HCT116 (cell line): ENCODE results near the gene TCF12. TPM values are rescaled to one million over a fixed set of nuclear protein-coding genes. Genes with fewer than 3 reads are reported as not detected.

Source experiments
- ATAC-seq: fragments of 200-7000 bp; cut with Tn5 transposase; 2 replicates; pipeline ENCODE4 v1.9.1; 2020; ENCODE audit warnings: mild to moderate bottlenecking, moderate library complexity
- BruUV-seq: library from RNA; stranded (reverse); fragments of 400-500 nt; replicated peaks from 2 replicates; lab custom pipeline; 2021; lab: Mats Ljungman, UMichigan
- CTCF ChIA-PET: fragments of 300-600 bp; sonication (Branson Sonifier 250); formaldehyde crosslinking; loops from one replicate; lab custom pipeline; 2021; ENCODE audit warnings: antibody characterized with exemption; lab: Charles Lee
- POLR2A ChIA-PET: fragments of 300-600, 350-600 bp; sonication (Branson Sonifier 250); formaldehyde crosslinking; loops from one replicate; lab custom pipeline; 2021; ENCODE audit warnings: antibody characterized with exemption; lab: Charles Lee
- RAD21 ChIA-PET, 2 experiments: fragments of 300-600 bp; sonication (Branson Sonifier 250); formaldehyde crosslinking; loops; one replicate each; lab custom pipeline; 2023; ENCODE audit warnings: low total read pairs in 2 of 2; ENCODE audit not compliant: uncharacterized antibody in 2 of 2, unreplicated experiment in 2 of 2, low non-redundant PET in 1 of 2; lab: Charles Lee
- DNase-seq: peaks from one replicate; pipeline ENCODE4 v3.0.0-alpha.2; 2010; ENCODE audit warnings: low read depth, low spot score
- H2AFZ ChIP-seq: fragments of 200-600 bp; shearing (Covaris generic), sonication (generic); 2 replicates; pipeline ENCODE4 v1.6.1; 2017; ENCODE audit warnings: low read depth, mixed run types, mixed read lengths, antibody characterized with exemption, low read length; ENCODE audit not compliant: poor library complexity, severe bottlenecking
- H3K27ac ChIP-seq: 2 replicates; pipeline ENCODE4 v1.5.1; 2012; ENCODE audit warnings: low read depth, low read length
- H3K27me3 ChIP-seq: fragments of 200-600 bp; sonication (generic); 2 replicates; pipeline ENCODE4 v1.6.1; 2016; ENCODE audit warnings: mixed run types, low read length, mixed read lengths; ENCODE audit not compliant: insufficient read depth
- H3K36me3 ChIP-seq, 2 experiments: fragments of 200-500 bp in 1 of 2; fragments of 200-600 bp in 1 of 2; sonication (Bioruptor generic) in 1 of 2; sonication (generic) in 1 of 2; 2 replicates each; pipeline versions ENCODE4 v1.5.1 to v1.6.1; 2014 to 2016; ENCODE audit warnings: low read length in 2 of 2, inconsistent platforms in 1 of 2, mixed read lengths in 1 of 2, mixed run types in 1 of 2; ENCODE audit not compliant: insufficient read depth in 2 of 2, control insufficient read depth in 1 of 2
- H3K4me1 ChIP-seq, 2 experiments: fragments of 200-600 bp in 1 of 2; sonication (generic) in 1 of 2; 2 replicates each; pipeline versions ENCODE4 v1.5.1 to v1.6.1; 2012 to 2017; ENCODE audit warnings: low read length in 2 of 2, inconsistent platforms in 1 of 2, mild to moderate bottlenecking in 1 of 2, mixed read lengths in 1 of 2, mixed run types in 1 of 2, moderate library complexity in 1 of 2; ENCODE audit not compliant: insufficient read depth in 2 of 2, control insufficient read depth in 1 of 2
- H3K4me2 ChIP-seq: fragments of 200-600 bp; sonication (generic); 2 replicates; pipeline ENCODE4 v1.6.1; 2017; ENCODE audit warnings: mixed run types, low read length, mixed read lengths
- H3K4me3 ChIP-seq, 2 experiments: fragments of 200-600 bp in 1 of 2; sonication (generic) in 1 of 2; replicated peaks in 1 of 2; 2 replicates each; pipeline ENCODE4 v1.5.1; 2011 to 2016; ENCODE audit warnings: low read length in 2 of 2, control low read depth in 1 of 2, low read depth in 1 of 2, mild to moderate bottlenecking in 1 of 2, mixed read lengths in 1 of 2, mixed run types in 1 of 2
- H3K79me2 ChIP-seq: fragments of 200-600 bp; sonication (generic); 2 replicates; pipeline ENCODE4 v1.6.1; 2017; ENCODE audit warnings: mild to moderate bottlenecking, mixed run types, low read length, moderate library complexity, mixed read lengths; ENCODE audit not compliant: insufficient read depth
- H3K9ac ChIP-seq: fragments of 200-600 bp; sonication (generic); 2 replicates; pipeline ENCODE4 v1.6.1; 2016; ENCODE audit warnings: low read length, mixed read lengths
- H3K9me2 ChIP-seq: fragments of 200-600 bp; sonication (generic), shearing (Covaris generic); 2 replicates; pipeline ENCODE4 v1.6.1; 2017; ENCODE audit warnings: mixed run types, mild to moderate bottlenecking, moderate library complexity; ENCODE audit not compliant: insufficient read depth
- H3K9me3 ChIP-seq, 2 experiments: fragments of 200-500 bp in 1 of 2; fragments of 200-600 bp in 1 of 2; sonication (Bioruptor generic) in 1 of 2; sonication (generic) in 1 of 2; 2 replicates each; pipeline ENCODE4 v1.6.1; 2014 to 2017; ENCODE audit warnings: low read length in 2 of 2, mixed read lengths in 2 of 2, inconsistent platforms in 1 of 2, low read depth in 1 of 2, mild to moderate bottlenecking in 1 of 2, mixed run types in 1 of 2, moderate library complexity in 1 of 2; ENCODE audit not compliant: control insufficient read depth in 1 of 2, insufficient read depth in 1 of 2
- H4K20me1 ChIP-seq: fragments of 200-600 bp; sonication (generic), shearing (Covaris generic); 2 replicates; pipeline ENCODE4 v1.6.1; 2017; ENCODE audit warnings: mixed run types, mild to moderate bottlenecking, moderate library complexity; ENCODE audit not compliant: insufficient read depth
- CBX3 ChIP-seq: IDR thresholded peaks from 2 replicates; pipeline ENCODE4 v1.6.1; 2012; ENCODE audit warnings: low read depth
- CTCF ChIP-seq, 3 experiments: fragments of 200-600 bp in 1 of 3; sonication (generic) in 1 of 3; IDR thresholded peaks in 2 of 3; conservative IDR thresholded peaks in 1 of 3; 2 replicates each; pipeline ENCODE4 v1.5.1; 2012 to 2017; ENCODE audit warnings: low read depth in 2 of 3, low read length in 2 of 3, antibody characterized with exemption in 1 of 3, borderline replicate concordance in 1 of 3, control low read depth in 1 of 3, mild to moderate bottlenecking in 1 of 3, mixed read lengths in 1 of 3, mixed run types in 1 of 3, moderate library complexity in 1 of 3; ENCODE audit not compliant: insufficient read depth in 1 of 3
- EZH2 ChIP-seq: fragments of 200-600 bp; sonication (generic); IDR thresholded peaks from 2 replicates; pipeline ENCODE4 v1.6.1; 2017; ENCODE audit warnings: antibody characterized with exemption, mixed run types
- FOSL1 ChIP-seq: IDR thresholded peaks from 2 replicates; pipeline ENCODE4 v1.6.1; 2012; ENCODE audit warnings: low read depth
- POLR2A ChIP-seq: IDR thresholded peaks from 2 replicates; pipeline ENCODE4 v1.7.0; 2011; ENCODE audit warnings: borderline replicate concordance; ENCODE audit not compliant: insufficient read depth, insufficient read length; ENCODE audit errors: extremely low read depth
- POLR2AphosphoS5 ChIP-seq: IDR thresholded peaks from 2 replicates; pipeline ENCODE4 v1.6.1; 2011; ENCODE audit warnings: mild to moderate bottlenecking, low read depth, low read length, moderate library complexity
- RAD21 ChIP-seq: IDR thresholded peaks from 2 replicates; pipeline ENCODE4 v1.6.1; 2012; ENCODE audit warnings: low read depth, mild to moderate bottlenecking
- SRF ChIP-seq: IDR thresholded peaks from 2 replicates; pipeline ENCODE4 v1.6.1; 2012; ENCODE audit warnings: low read depth
- TCF7L2 ChIP-seq: IDR thresholded peaks from 2 replicates; pipeline ENCODE4 v1.7.0; 2011; ENCODE audit warnings: borderline replicate concordance, inconsistent platforms; ENCODE audit not compliant: insufficient read depth, insufficient read length; ENCODE audit errors: extremely low read depth
- YY1 ChIP-seq: IDR thresholded peaks from 2 replicates; pipeline ENCODE4 v1.6.1; 2011; ENCODE audit warnings: low read length, low read depth, moderate library complexity, mild to moderate bottlenecking; ENCODE audit not compliant: insufficient replicate concordance; ENCODE audit errors: extremely low read depth
- intact Hi-C: fragments of 100-400 bp; cut with micrococcal nuclease; formaldehyde crosslinking; loops from 2 replicates; pipeline ENCODE4 v1.10.0; 2022
- total RNA-seq: library from RNA; stranded (reverse); gene quantifications from one replicate; pipeline ENCODE4 v1.2.1, GENCODE V29; 2021; ENCODE audit not compliant: unreplicated experiment
- TF ChIP-seq, protein P1 (sequence below): IDR thresholded peaks from 2 replicates; pipeline ENCODE4 v1.6.1; 2011; ENCODE audit warnings: mild to moderate bottlenecking, low read length, moderate library complexity; ENCODE audit not compliant: insufficient replicate concordance; ENCODE audit errors: extremely low read depth
- TF ChIP-seq, protein P2 (sequence below): IDR thresholded peaks from 2 replicates; pipeline ENCODE4 v1.6.1; 2012

Gene TCF12
- total RNA-seq, 1 experiment from 2014 or later, result 71.6 TPM

GRCh38 chr15:57111002-57111401, 192.6 kb downstream of the TCF12 start:
- H4K20me1 ChIP-seq, result no peaks in the 10 kb centered on the region; the same call in 1 of the 2 replicates
- ChIA-PET POLR2A (no interaction called here), CTCF (no interaction called here)
- H3K4me1 ChIP-seq, result no peaks in the 10 kb centered on the region
- H3K27me3 ChIP-seq, result no peaks in the 10 kb centered on the region
- ATAC-seq, result no peak; the same call in 1 of the 2 replicates
- H3K27ac ChIP-seq, result no peak overlapping the region
- no peak overlapping the region for H3K4me3 ChIP-seq
- intact Hi-C loops, result no loop called here
- H2AFZ ChIP-seq, result no peak overlapping the region
- H3K9me3 ChIP-seq, result no peaks in the 10 kb centered on the region
- no peak for TF ChIP-seq CBX3
- peak in 2 of 3 experiments; percentile 7 to 40; a peak in 2 of 6 replicates for TF ChIP-seq CTCF (IDR thresholded peaks at IDR 0.05 in 2 of 3, conservative IDR thresholded peaks at IDR 0.05 in 1 of 3; ENCODE audit: borderline replicate concordance in 1 of 3, insufficient read depth in 1 of 3, low read depth in 2 of 3, low read length in 2 of 3)
- TF ChIP-seq, all 23 proteins: peak for 1
- no peak overlapping the region for H3K4me2 ChIP-seq
- 0 out of 2 replicates have a peak, but pooled peaks cover 7% of the 10 kb centered on the region for H3K79me2 ChIP-seq
- no peak for DNase-seq
- RAD21 ChIA-PET, result no interaction called here
- H3K9me2 ChIP-seq, result no peaks in the 10 kb centered on the region
- no TSS peak for BruUV-seq
- no peaks in the 10 kb centered on the region for H3K36me3 ChIP-seq
- H3K9ac ChIP-seq, result no peak overlapping the region

GRCh38 chr15:57112178-57112577, 193.7 kb downstream of the TCF12 start:
- BruUV-seq, result no TSS peak
- H3K27me3 ChIP-seq, result no peaks in the 10 kb centered on the region
- H3K9me2 ChIP-seq, result no peaks in the 10 kb centered on the region
- RAD21 ChIA-PET, result no interaction called here
- no peak overlapping the region for H3K4me2 ChIP-seq
- TF ChIP-seq, protein P1, sequence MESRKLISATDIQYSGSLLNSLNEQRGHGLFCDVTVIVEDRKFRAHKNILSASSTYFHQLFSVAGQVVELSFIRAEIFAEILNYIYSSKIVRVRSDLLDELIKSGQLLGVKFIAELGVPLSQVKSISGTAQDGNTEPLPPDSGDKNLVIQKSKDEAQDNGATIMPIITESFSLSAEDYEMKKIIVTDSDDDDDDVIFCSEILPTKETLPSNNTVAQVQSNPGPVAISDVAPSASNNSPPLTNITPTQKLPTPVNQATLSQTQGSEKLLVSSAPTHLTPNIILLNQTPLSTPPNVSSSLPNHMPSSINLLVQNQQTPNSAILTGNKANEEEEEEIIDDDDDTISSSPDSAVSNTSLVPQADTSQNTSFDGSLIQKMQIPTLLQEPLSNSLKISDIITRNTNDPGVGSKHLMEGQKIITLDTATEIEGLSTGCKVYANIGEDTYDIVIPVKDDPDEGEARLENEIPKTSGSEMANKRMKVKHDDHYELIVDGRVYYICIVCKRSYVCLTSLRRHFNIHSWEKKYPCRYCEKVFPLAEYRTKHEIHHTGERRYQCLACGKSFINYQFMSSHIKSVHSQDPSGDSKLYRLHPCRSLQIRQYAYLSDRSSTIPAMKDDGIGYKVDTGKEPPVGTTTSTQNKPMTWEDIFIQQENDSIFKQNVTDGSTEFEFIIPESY, result no peak
- no peak for TF ChIP-seq RAD21
- TF ChIP-seq YY1, result no peak
- TF ChIP-seq EZH2, result no peak
- TF ChIP-seq POLR2AphosphoS5, result no peak
- TF ChIP-seq, protein P2, sequence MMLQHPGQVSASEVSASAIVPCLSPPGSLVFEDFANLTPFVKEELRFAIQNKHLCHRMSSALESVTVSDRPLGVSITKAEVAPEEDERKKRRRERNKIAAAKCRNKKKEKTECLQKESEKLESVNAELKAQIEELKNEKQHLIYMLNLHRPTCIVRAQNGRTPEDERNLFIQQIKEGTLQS, result no peak
- TF ChIP-seq POLR2A, result no peak
- TF ChIP-seq SRF, result no peak
- no peak for TF ChIP-seq FOSL1
- TF ChIP-seq TCF7L2, result no peak
- no peaks in the 10 kb centered on the region for H3K9me3 ChIP-seq
- POLR2A ChIA-PET, result no interaction called here
- no peak overlapping the region for H3K27ac ChIP-seq
- H3K4me1 ChIP-seq, result no peaks in the 10 kb centered on the region
- no peak overlapping the region for H3K9ac ChIP-seq
- DNase-seq (no peak), ATAC-seq (no peak)
- no peak overlapping the region for H3K4me3 ChIP-seq
- H3K36me3 ChIP-seq, result no peaks in the 10 kb centered on the region
- H2AFZ ChIP-seq, result no peak overlapping the region
- CTCF ChIA-PET, result interaction anchor here (2.3 kb wide), 1 partner anchor 26 kb away, joined by 4 read pairs; no protein-coding TSS in a partner anchor
- intact Hi-C loops, result no loop called here
- H3K79me2 ChIP-seq, result 0 out of 2 replicates have a peak, but pooled peaks cover 7% of the 10 kb centered on the region
- no peaks in the 10 kb centered on the region; the same call in 1 of the 2 replicates for H4K20me1 ChIP-seq
